Activated T-helper 2 cell treated with anti-CD3 and anti-CD28 coated beads, Interferon-gamma antibody, Interleukin-2, Interleukin-4, amounts not matched to agents 10 μg/mL and 5 μg/mL and 100 μg/mL, durations not matched to agents 14 hours and 24 hours and 36 hours (primary cell): ENCODE data around the gene LHFPL6. TPM values are rescaled to one million over a fixed set of nuclear protein-coding genes. Genes with fewer than 3 reads are reported as not detected.

ENCODE experiments used
- DNase-seq: peaks from one replicate; pipeline ENCODE4 v3.0.0; 2021; ENCODE audit warnings: low spot score
- H3K27ac Mint-ChIP-seq: one replicate; pipeline ENCODE4 v1.8.0; 2021; ENCODE audit warnings: mixed read lengths
- H3K27me3 Mint-ChIP-seq: one replicate; pipeline ENCODE4 v1.8.0; 2021; ENCODE audit warnings: low read depth, mixed read lengths
- H3K36me3 Mint-ChIP-seq: one replicate; pipeline ENCODE4 v1.8.0; 2021; ENCODE audit warnings: low read depth, mixed read lengths
- H3K4me1 Mint-ChIP-seq: one replicate; pipeline ENCODE4 v1.8.0; 2021; ENCODE audit warnings: low read depth, mixed read lengths
- H3K4me3 Mint-ChIP-seq: one replicate; pipeline ENCODE4 v1.8.0; 2021; ENCODE audit warnings: low read depth, mild to moderate bottlenecking, moderate library complexity, mixed read lengths
- H3K9me3 Mint-ChIP-seq: one replicate; pipeline ENCODE4 v1.8.0; 2021; ENCODE audit warnings: mixed read lengths
- intact Hi-C: fragments of 100-400 bp; cut with micrococcal nuclease; formaldehyde crosslinking; loops from one replicate; pipeline ENCODE4 v1.15.1; 2023
- total RNA-seq: library from RNA; stranded (reverse); gene quantifications from 2 replicates; pipeline ENCODE4 v1.2.3, GENCODE V29; 2022

LHFPL6 gene
- total RNA-seq, 1 donor from 2014 or later, result 5.8 TPM

DNA sequence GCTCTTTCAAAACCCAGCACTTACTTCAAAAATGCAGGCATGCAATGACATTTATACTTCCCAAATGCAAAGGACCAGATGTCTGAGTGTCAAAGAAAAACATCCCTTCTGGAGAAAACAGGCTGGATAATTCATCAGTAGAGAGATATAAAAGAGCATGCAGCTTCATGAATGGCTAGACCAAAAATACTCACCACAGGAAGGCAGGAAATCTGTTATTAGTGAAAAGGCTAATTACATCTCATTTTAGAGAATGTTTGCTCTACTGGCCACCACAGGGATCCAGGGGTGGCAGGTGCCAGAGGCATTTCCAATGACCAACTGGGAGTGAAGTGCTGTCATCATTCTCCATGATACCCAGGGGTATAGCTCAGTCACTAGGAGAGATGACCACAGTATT is 106.5 kb downstream of the LHFPL6 start:
- H3K36me3 Mint-ChIP-seq, result no peaks in the 10 kb centered on the region
- no peaks in the 10 kb centered on the region for H3K4me1 Mint-ChIP-seq
- DNase-seq, result no peak
- no peaks in the 10 kb centered on the region for H3K9me3 Mint-ChIP-seq
- peaks cover 3% of the 10 kb centered on the region for H3K27me3 Mint-ChIP-seq
- H3K27ac Mint-ChIP-seq, result no peak overlapping the region
- intact Hi-C loops, result no loop called here
- no peak overlapping the region for H3K4me3 Mint-ChIP-seq

DNA sequence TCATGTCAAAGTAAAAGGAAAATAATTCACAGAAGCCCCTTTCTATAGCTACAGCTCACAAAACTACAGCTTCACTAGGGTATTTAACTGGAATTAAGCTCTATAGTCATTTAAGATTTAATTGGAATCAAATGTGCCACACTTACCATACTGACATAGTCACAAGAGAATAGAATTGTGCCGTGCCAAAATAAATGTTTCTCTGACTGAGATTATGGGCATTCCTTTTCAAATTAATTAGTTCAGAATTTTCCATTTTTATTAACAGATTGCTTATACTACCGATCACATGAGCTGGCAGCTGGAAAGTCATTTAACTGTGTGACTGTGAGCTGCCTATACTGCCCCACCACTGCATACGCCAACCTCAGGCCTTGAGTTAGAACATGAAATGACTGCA is 108.4 kb downstream of the LHFPL6 start:
- no peaks in the 10 kb centered on the region for H3K9me3 Mint-ChIP-seq
- H3K4me3 Mint-ChIP-seq, result no peak overlapping the region
- no peak for DNase-seq
- no peaks in the 10 kb centered on the region for H3K4me1 Mint-ChIP-seq
- intact Hi-C loops, result no loop called here
- H3K27ac Mint-ChIP-seq, result no peak overlapping the region
- no peaks in the 10 kb centered on the region for H3K36me3 Mint-ChIP-seq
- H3K27me3 Mint-ChIP-seq, result peaks cover 6% of the 10 kb centered on the region

DNA sequence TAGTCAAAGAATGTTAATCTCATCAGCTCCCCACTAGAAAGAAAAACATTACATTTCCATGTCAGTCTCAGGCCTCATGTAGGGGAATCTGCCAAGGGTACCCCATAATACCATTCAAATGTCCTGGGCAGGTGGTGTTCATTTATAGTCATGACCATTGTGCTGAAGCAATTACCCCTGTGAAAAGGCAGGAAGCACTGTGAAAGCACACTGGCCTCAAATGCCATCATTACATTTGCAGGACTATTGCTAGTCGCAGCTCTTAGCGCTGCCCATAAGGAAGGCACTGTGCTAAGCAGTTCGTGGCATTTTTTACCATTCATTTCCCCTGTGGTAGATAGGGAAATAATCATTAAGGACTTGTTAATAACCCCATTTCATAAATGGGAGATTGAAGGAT is 109.0 kb downstream of the LHFPL6 start:
- intact Hi-C loops, result no loop called here
- H3K27me3 Mint-ChIP-seq, result peaks cover 6% of the 10 kb centered on the region
- H3K9me3 Mint-ChIP-seq, result no peaks in the 10 kb centered on the region
- H3K36me3 Mint-ChIP-seq, result no peaks in the 10 kb centered on the region
- no peak overlapping the region for H3K4me3 Mint-ChIP-seq
- H3K4me1 Mint-ChIP-seq, result no peaks in the 10 kb centered on the region
- no peak overlapping the region for H3K27ac Mint-ChIP-seq
- DNase-seq, result no peak

DNA sequence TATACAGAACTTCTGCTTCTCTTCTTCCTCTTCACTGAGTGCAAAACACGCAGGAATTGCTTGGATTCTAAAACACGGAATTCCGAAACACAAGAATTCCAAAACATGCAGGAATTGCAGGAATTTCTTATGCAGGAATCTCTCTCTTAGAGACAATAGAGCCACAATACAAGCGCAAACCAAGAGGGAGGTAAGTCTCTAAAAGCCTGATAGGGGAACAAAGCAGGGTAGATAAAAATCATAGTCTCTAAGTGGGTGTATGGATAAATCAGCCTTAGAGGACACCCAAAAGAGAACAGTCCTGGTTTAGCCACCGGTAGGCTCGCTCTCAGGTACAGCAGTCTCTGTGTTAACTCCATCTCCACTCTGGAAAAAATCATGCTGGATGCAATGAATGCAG is 112.9 kb downstream of the LHFPL6 start:
- Mint-ChIP-seq H3K27ac (no peak overlapping the region), H3K4me3 (no peak overlapping the region), H3K27me3 (peaks cover 6% of the 10 kb centered on the region), H3K36me3 (no peaks in the 10 kb centered on the region), H3K4me1 (no peaks in the 10 kb centered on the region), H3K9me3 (no peaks in the 10 kb centered on the region)
- intact Hi-C loops, result no loop called here
- DNase-seq, result no peak

DNA sequence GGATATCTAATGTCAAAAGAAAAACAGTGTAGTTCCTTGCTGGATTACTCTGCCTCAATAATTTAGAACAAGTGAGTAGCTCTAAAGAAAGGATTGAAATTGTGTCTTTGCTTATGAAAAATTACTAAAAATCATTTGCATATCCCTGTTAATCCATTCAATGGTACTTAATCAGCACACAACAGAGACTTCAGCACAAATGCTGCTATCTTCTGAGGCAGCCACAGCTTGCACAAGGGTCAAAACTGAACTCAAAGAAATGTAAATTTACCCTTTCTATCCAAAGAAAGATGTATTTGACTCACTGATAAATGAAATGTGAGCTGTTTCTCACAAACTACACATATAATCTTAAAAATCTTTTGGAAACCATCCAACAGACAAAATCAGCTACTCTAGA is 116.2 kb downstream of the LHFPL6 start:
- Mint-ChIP-seq H3K4me3 (no peak overlapping the region), H3K4me1 (no peaks in the 10 kb centered on the region), H3K27ac (no peak overlapping the region), H3K36me3 (no peaks in the 10 kb centered on the region), H3K9me3 (no peaks in the 10 kb centered on the region), H3K27me3 (peaks cover 3% of the 10 kb centered on the region)
- intact Hi-C loops, result no loop called here
- no peak for DNase-seq

DNA sequence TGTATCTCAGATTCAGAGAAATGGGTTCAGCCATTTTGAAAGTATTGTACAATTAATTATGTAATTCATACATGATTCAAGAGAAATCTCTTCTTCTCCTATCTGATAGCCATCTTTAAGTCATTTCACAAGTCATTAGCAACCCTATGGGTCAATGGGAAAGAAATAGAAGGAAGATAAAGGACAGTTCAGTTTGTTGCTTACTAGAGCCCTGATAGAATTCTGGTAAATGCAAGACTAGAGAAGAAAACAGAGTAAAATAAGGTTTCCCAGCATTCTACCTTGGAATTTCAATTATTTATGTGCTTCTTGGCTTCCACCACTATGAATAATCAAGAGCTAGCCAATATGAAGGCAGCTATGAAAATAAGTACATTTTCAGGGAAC is 117.7 kb downstream of the LHFPL6 start:
- H3K27me3 Mint-ChIP-seq, result no peaks in the 10 kb centered on the region
- no peak for DNase-seq
- H3K36me3 Mint-ChIP-seq, result no peaks in the 10 kb centered on the region
- intact Hi-C loops, result no loop called here
- H3K4me3 Mint-ChIP-seq, result no peak overlapping the region
- H3K9me3 Mint-ChIP-seq, result no peaks in the 10 kb centered on the region
- H3K4me1 Mint-ChIP-seq, result no peaks in the 10 kb centered on the region
- H3K27ac Mint-ChIP-seq, result no peak overlapping the region

DNA sequence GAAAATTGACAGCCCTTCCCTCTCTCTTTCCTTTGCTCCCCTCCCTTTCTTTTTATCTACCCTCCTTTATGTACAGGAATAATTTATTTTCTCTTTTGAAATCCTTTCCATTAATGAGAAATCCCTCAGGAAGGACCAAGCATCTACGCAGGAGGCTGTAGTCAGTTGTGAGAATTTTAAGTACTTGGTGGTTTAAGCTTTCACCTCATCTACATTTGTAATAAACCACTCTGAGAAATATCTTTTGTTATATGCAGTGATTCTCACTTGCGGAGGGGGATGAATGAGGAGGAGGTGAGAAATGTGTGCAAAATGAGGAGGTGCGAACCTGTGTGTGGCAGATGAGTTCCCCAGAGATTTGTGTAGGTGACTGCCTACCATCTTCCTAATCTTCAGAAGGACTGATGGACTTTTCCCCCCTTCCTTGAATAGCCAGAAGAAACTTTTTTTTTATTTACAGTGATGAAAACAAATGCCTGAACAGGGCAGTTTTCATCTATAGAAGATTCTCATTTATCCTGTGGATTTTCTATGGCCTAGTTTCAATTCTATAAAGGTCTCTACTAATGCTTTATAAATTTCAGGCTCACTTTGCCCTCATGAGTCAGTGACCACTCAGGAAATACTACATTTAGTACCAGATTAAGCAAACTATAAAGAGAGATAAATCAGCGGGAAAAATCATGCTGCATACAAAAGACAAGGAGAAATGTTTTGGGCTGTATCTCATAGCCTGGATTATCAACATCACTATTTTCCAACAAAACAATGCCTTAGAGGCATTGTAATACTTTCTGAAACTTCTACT is 118.3 kb downstream of the LHFPL6 start:
- no peak for DNase-seq
- Mint-ChIP-seq H3K4me3 (no peak overlapping the region), H3K4me1 (no peaks in the 10 kb centered on the region), H3K27me3 (no peaks in the 10 kb centered on the region), H3K9me3 (no peaks in the 10 kb centered on the region), H3K36me3 (no peaks in the 10 kb centered on the region), H3K27ac (no peak overlapping the region)
- intact Hi-C loops, result no loop called here

DNA sequence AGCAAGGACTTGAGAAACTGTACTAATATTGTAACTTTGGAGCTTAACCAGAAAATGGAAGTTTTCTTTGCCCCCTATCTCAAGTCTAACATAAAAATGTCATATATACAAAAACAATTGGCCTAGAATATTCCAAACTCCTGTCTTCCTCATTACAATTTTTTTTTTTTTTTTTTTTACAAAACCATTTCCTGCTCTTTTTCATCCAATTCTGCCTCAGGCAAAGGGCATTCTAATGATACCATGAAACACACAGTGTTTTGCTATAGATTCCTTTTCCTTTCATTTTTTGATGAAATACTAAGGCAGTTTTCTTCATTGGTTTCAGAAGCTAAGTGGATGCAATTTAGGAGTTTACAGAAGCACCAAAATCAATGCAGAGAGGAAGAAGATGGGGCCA is 119.7 kb downstream of the LHFPL6 start:
- intact Hi-C loops, result no loop called here
- no peaks in the 10 kb centered on the region for H3K27me3 Mint-ChIP-seq
- H3K27ac Mint-ChIP-seq, result no peak overlapping the region
- H3K9me3 Mint-ChIP-seq, result no peaks in the 10 kb centered on the region
- H3K36me3 Mint-ChIP-seq, result no peaks in the 10 kb centered on the region
- H3K4me3 Mint-ChIP-seq, result no peak overlapping the region
- DNase-seq, result no peak
- no peaks in the 10 kb centered on the region for H3K4me1 Mint-ChIP-seq

DNA sequence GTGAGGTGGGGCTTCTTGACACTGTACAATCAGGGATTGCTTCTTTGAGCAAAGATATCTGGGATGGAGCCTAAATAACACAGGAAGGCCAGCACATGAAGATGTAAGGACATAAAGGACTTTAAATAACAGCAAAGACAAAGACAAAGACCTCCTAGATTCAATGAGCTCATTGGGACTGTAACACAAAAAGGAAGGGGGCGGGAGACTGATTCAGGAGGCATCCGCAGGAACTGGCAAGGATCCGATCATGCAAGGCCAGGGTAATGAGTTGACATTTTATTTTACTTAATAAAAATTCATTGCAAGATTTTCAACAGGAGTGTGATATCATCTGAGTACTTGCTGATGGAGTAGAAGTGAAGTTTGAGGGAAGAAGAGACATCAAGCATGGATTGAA is 121.5 kb downstream of the LHFPL6 start:
- DNase-seq, result no peak
- no peak overlapping the region for H3K27ac Mint-ChIP-seq

DNA sequence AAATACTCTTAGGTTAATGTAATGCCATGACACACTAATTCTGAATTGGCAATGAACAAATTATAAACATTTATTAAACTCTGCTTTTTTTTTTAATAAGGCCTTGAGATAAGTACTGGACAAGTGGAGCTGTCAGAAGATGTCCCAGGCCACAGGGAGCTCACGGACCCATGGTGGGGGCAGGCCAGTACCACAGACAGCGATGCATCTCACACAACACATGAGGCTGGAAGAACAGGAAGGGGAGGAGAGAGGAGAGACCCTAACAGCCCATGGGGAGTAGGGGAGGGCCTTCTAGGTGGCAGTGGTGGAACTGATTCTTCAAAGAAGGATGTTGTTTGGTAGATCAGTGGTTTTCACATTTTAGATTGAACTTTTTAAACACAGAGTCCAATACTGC is 128.4 kb downstream of the LHFPL6 start:
- Mint-ChIP-seq H3K27me3 (peaks cover 5% of the 10 kb centered on the region), H3K9me3 (no peaks in the 10 kb centered on the region), H3K4me1 (no peaks in the 10 kb centered on the region), H3K4me3 (no peak overlapping the region), H3K36me3 (no peaks in the 10 kb centered on the region), H3K27ac (no peak overlapping the region)
- intact Hi-C loops, result no loop called here
- DNase-seq, result no peak

More for the DNA sequence above, 121.5 kb downstream of the LHFPL6 start:
- H3K4me3 Mint-ChIP-seq, result no peak overlapping the region
- peaks cover 3% of the 10 kb centered on the region for H3K27me3 Mint-ChIP-seq
- H3K4me1 Mint-ChIP-seq, result no peaks in the 10 kb centered on the region
- intact Hi-C loops, result no loop called here
- no peaks in the 10 kb centered on the region for H3K36me3 Mint-ChIP-seq
- H3K9me3 Mint-ChIP-seq, result no peaks in the 10 kb centered on the region

DNA sequence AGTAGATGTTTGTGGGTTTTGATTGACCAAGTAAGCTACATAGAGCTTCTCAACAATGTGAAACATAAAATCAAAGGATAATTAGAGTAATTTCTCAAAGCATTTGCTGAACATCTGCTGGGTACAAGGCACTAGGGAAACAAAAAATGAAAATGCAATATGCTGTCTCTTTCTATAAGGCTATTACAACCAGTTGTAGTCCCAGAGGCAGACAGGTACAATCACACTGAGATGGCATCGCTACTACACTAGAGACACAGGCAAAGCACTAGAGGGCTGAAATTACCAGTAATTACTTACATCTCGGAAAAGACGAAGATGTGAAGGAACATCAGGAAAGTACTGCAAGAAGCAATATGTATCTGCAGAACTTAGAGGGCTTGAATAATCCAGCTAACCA is 133.3 kb downstream of the LHFPL6 start:
- intact Hi-C loops, result no loop called here
- Mint-ChIP-seq H3K27me3 (peaks cover 13% of the 10 kb centered on the region), H3K9me3 (no peaks in the 10 kb centered on the region), H3K4me3 (no peak overlapping the region), H3K4me1 (no peaks in the 10 kb centered on the region), H3K27ac (no peak overlapping the region), H3K36me3 (no peaks in the 10 kb centered on the region)
- DNase-seq, result no peak

DNA sequence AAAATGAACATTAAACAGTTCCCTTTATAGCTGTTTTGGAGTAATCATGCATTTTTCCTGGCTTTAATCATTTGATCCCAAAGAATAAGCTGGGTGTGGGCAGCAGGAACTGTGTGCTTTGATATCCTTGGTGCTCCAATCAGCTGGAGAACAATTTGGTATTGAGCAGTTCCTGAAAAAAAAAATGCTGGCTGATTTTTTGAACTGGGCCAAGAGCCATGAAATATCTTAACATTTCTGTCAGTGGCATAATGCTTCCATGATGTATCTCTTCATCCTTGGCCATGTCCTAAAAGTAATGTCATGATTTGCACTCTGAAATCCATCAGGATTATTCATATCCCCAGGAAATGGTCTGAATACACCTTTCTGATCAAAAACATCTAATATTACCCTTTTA is 134.7 kb downstream of the LHFPL6 start:
- H3K27ac Mint-ChIP-seq, result no peak overlapping the region
- peaks cover 11% of the 10 kb centered on the region for H3K27me3 Mint-ChIP-seq
- no peak overlapping the region for H3K4me3 Mint-ChIP-seq
- H3K4me1 Mint-ChIP-seq, result no peaks in the 10 kb centered on the region
- intact Hi-C loops, result no loop called here
- H3K9me3 Mint-ChIP-seq, result no peaks in the 10 kb centered on the region
- H3K36me3 Mint-ChIP-seq, result no peaks in the 10 kb centered on the region
- DNase-seq, result no peak

DNA sequence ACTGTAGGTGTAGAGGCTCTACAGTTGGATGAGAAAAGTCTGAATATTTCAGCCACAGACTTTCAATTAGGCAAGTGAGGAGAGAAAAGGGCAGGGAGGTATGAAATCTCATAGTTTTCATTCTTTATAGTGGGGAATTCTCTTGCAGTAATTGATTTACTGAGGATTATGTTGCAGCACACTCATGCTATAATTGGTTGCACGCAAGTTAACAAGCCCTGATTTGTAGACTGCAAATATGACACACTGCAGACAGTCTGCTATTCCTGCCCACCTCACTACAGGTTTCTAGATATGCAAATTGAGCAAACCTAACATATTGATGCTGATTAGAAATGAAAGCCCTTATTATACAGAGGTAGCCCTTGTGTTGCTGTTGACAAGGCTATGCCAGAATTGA is 139.4 kb downstream of the LHFPL6 start:
- Mint-ChIP-seq H3K4me1 (no peaks in the 10 kb centered on the region), H3K9me3 (no peaks in the 10 kb centered on the region), H3K27ac (no peak overlapping the region)

DNA sequence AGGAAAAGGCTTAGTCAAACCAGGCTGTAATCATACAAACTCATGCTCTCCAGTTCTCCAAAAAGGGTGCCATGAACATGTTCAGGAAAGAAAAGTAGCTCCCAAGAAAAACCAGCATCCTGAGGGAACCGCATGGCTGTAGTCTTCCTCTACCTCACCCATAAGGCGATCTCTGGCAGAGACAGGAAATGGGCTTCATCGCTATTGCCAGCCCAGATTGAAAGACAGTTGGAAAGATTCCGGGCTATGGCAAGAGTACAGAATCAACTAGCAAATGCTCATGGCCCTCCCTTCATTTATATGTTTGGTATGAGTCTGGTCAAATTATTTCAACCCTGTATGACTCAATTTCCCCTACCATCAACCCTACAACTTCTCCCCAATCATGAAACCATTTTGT is 140.1 kb downstream of the LHFPL6 start:
- H3K4me3 Mint-ChIP-seq, result no peak overlapping the region
- H3K36me3 Mint-ChIP-seq, result no peaks in the 10 kb centered on the region
- H3K27ac Mint-ChIP-seq, result no peak overlapping the region
- DNase-seq, result no peak
- H3K27me3 Mint-ChIP-seq, result peaks cover 5% of the 10 kb centered on the region
- no peaks in the 10 kb centered on the region for H3K9me3 Mint-ChIP-seq
- H3K4me1 Mint-ChIP-seq, result no peaks in the 10 kb centered on the region
- intact Hi-C loops, result no loop called here

More for the DNA sequence above, 139.4 kb downstream of the LHFPL6 start:
- Mint-ChIP-seq H3K27me3 (peaks cover 6% of the 10 kb centered on the region), H3K4me3 (no peak overlapping the region), H3K36me3 (no peaks in the 10 kb centered on the region)
- intact Hi-C loops, result no loop called here
- no peak for DNase-seq
